Fibroblast of mammary gland (primary cell): ENCODE measurements around the gene GJA1.

Experiments used
- DNase-seq: peaks from one replicate; pipeline ENCODE4 v3.0.0-alpha.2; 2010; ENCODE audit warnings: low read depth
- H3K4me3 ChIP-seq: 2 replicates; pipeline ENCODE4 v1.5.1; 2011; ENCODE audit warnings: low read depth, mild to moderate bottlenecking, low read length, moderate library complexity; ENCODE audit not compliant: control insufficient read depth
- TF ChIP-seq, protein P1 (sequence below): conservative IDR thresholded peaks from 2 replicates; pipeline ENCODE4 v1.5.1; 2011; ENCODE audit warnings: low read depth, low read length, inconsistent platforms; ENCODE audit not compliant: control insufficient read depth, insufficient read depth

The GJA1 gene

DNA sequence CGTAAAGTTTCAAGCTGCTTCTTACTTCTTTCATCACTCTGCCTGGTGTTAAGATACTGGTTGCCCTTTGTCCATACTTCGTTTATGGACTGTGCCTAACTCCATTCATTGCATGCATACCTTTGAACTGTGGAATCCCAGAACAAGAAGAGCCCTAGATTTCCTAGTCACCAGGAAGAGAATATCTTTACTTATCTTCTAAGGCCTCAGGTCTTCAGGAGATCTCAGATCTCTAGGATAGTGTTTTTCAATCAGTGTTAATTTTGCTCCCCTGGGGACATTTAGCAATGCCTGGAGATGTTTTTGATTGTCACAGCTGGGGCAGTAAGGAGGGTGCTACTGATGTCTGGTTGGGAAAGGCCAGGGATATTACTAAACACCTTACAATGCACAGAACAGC lies 35.5 kb upstream of the GJA1 start:
- TF ChIP-seq, protein P1, sequence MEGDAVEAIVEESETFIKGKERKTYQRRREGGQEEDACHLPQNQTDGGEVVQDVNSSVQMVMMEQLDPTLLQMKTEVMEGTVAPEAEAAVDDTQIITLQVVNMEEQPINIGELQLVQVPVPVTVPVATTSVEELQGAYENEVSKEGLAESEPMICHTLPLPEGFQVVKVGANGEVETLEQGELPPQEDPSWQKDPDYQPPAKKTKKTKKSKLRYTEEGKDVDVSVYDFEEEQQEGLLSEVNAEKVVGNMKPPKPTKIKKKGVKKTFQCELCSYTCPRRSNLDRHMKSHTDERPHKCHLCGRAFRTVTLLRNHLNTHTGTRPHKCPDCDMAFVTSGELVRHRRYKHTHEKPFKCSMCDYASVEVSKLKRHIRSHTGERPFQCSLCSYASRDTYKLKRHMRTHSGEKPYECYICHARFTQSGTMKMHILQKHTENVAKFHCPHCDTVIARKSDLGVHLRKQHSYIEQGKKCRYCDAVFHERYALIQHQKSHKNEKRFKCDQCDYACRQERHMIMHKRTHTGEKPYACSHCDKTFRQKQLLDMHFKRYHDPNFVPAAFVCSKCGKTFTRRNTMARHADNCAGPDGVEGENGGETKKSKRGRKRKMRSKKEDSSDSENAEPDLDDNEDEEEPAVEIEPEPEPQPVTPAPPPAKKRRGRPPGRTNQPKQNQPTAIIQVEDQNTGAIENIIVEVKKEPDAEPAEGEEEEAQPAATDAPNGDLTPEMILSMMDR = no peak
- no peak overlapping the region for H3K4me3 ChIP-seq
- no peak for DNase-seq

DNA sequence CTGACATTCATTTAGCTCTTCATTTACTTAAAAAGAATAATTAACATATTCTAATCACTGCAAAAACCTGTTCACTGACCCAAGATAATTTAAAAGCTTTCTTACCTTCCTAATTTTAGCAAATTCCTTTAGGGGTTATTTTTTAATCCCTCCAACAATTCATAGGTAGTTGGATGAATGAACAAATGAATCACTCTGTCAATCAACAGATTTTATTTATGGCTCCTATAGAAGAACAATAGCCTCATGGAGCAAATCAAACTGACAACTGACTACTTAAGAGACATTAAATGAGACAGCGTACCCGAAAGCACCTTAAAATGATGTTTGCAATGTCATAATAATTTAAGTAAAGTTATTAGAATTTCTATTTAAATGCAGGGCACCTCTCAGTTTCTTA lies 31.5 kb upstream of the GJA1 start:
- H3K4me3 ChIP-seq = no peak overlapping the region
- no peak for DNase-seq
- TF ChIP-seq, protein P1 = no peak

DNA sequence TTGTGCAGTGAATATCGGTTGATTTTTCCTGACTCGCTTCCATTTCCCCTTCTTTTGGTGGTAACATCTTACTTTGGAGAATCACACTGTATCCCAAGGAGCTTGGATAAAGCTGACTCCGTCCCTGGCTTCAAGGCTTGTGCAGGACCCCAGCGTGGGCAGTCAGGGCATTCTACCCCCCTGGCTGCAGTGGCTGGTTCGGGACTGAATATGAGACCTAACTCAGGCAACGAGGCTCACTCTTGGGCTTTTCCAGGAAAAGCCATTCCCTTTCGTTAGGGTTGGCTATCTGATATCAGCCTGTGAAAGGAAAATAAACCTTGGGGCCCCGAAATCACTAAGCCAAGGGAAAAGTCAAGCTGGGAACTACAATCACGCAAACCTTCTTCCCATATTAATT lies 30.1 kb upstream of the GJA1 start:
- DNase-seq = no peak
- TF ChIP-seq, protein P1 = no peak
- no peak overlapping the region for H3K4me3 ChIP-seq

DNA sequence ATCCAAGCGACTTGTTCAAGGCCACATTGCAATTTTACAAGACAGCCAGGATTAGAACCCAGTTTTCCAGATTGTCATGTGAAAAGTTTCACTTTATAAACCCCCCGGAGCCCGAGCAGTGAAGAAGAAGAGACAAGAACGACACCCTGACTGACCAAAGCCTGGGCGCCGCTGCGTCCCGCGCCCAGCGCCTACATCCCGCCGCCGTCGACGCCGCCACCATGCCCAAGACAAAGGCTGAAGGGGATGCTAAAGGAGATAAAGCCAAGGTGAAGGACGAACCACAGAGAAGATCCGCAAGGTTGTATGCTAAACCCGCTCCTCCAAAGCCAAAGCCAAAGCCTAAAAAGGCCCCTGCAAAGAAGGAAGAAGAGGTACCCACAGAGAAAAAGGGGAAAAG lies 27.1 kb upstream of the GJA1 start:
- TF ChIP-seq, protein P1 = no peak
- no peak overlapping the region for H3K4me3 ChIP-seq
- no peak for DNase-seq

DNA sequence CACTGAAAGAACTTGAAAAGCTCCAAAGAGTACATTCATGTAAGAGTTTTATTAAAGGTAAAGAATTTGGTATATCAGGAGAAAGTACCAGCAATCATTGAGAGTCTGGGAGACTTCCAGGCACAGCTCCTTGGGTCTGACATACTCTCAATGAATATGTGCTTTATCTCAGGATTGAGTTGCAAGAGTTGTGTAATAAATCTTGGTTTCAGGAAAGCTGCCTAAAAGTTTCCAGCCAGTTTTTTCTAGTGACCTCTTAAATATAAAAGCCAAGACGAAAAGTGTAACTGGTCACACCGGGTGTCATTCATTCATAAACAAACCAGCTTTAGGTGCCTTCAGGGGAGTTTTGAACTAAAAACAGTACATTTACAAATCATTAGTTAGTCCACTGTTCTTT lies 21.6 kb upstream of the GJA1 start:
- DNase-seq = peak; percentile 2
- TF ChIP-seq, protein P1 = no peak
- H3K4me3 ChIP-seq = no peak overlapping the region

DNA sequence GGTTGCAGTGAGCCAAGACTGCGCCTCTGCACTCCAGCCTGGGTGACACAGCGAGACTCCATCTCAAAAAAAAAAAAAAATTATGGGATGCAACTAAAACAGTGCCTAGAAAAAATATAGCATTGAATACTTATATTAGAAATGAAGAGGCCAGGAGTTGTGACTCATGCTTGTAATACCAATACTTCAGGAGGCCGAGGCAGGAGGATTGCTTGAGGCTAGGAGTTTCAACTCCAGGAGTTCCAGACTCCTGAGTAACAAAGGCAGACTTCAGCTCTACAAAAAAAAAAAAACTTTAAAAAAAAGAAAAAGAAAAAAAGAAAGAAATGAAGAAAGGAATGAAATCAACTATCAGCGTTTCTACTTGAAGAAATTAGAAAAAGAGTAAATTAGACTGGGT lies 17.1 kb upstream of the GJA1 start:
- no peak overlapping the region for H3K4me3 ChIP-seq
- TF ChIP-seq, protein P1 = no peak
- no peak for DNase-seq

DNA sequence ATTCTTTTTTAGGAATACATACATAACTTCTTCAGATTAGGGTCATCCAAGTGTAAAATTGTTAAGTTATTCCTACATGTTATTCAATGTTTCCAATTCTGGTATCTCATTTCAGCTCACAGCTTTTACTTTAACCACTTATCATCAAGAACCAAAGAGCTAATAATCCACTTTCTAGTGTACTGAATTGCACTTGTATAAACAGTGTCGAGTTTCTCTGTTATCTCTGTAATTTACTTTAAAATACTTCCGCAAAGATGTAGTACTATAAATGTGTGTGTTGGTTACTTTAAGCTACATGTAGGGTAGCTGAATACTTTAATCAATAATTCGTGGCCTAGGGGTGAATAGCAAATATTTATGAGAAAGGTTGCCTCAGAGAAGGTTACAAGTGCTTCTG lies 8.8 kb upstream of the GJA1 start:
- no peak overlapping the region for H3K4me3 ChIP-seq
- TF ChIP-seq, protein P1 = no peak
- DNase-seq = no peak
